Spinal cord (tissue), 10 donors: Measurements from ENCODE around the gene EFEMP2. TPM values are rescaled to one million over a fixed set of nuclear protein-coding genes. Genes with fewer than 3 reads are reported as not detected.

Experiments used
- DNase-seq, 6 donors: peaks; one replicate each; pipeline versions ENCODE4 v3.0.0 to v3.0.0-alpha.2; 2013 to 2015; ENCODE audit warnings: low spot score in 6 of 6, low read depth in 4 of 6
- H3K27ac ChIP-seq: one replicate; pipeline ENCODE4 v1.5.1; 2013; ENCODE audit warnings: low read depth, low read length, control low read depth
- H3K27me3 ChIP-seq: one replicate; pipeline ENCODE4 v1.6.1; 2013; ENCODE audit warnings: low read length; ENCODE audit not compliant: control insufficient read depth, insufficient read depth
- H3K36me3 ChIP-seq: one replicate; pipeline ENCODE4 v1.6.1; 2013; ENCODE audit warnings: low read length; ENCODE audit not compliant: control insufficient read depth, insufficient read depth
- H3K4me1 ChIP-seq: one replicate; pipeline ENCODE4 v1.6.1; 2013; ENCODE audit warnings: low read length; ENCODE audit not compliant: control insufficient read depth, insufficient read depth
- H3K4me3 ChIP-seq: one replicate; pipeline ENCODE4 v1.5.1; 2013; ENCODE audit warnings: low read depth, low read length, control low read depth
- H3K9me3 ChIP-seq: one replicate; pipeline ENCODE4 v1.6.1; 2013; ENCODE audit warnings: low read length; ENCODE audit not compliant: control insufficient read depth, insufficient read depth
- WGBS: methylation state at CpG from one replicate; pipeline ENCODE4 v1.1.5; 2013; ENCODE audit warnings: missing lambda C conversion rate; ENCODE audit not compliant: insufficient coverage; 5-methylcytosine and 5-hydroxymethylcytosine counted together
- polyA plus RNA-seq, 2 donors: library from polyadenylated mRNA; unstranded; fragments of 120-200 nt; gene quantifications; one replicate each; pipeline ENCODE4 v1.2.1, GENCODE V29; 2013; ENCODE audit not compliant: insufficient read length in 2 of 2
- total RNA-seq, 2 donors: library from RNA; depleted of rRNA in 1 of 2; stranded (reverse); fragments of 120-200 nt in 1 of 2; fragments of >200 nt in 1 of 2; gene quantifications; one replicate each; pipeline versions ENCODE4 v1.2.3 to v1.2.4, GENCODE V29; 2013 to 2014
- donor health status: healthy.

The EFEMP2 gene
- total and polyA plus RNA-seq, 4 donors = 21.2 to 94.1 (median 79.1) TPM

GRCh38 chr11:65880027-65880426, 7.4 kb upstream of the EFEMP2 start:
- 77% methylated on average over 6 of the region's 7 CpGs for WGBS
- H3K4me3 ChIP-seq = no peak overlapping the region
- H3K9me3 ChIP-seq = no peaks in the 10 kb centered on the region
- H3K4me1 ChIP-seq = peaks cover 10% of the 10 kb centered on the region
- DNase-seq = no peak
- no peaks in the 10 kb centered on the region for H3K27me3 ChIP-seq
- peaks cover 43% of the 10 kb centered on the region for H3K36me3 ChIP-seq
- no peak overlapping the region for H3K27ac ChIP-seq

GRCh38 chr11:65879617-65880016, 7.0 kb upstream of the EFEMP2 start, which contains the start of gene CTSW:
Gene CTSW (plus strand): TSS chr11:65879837. CDS start chr11:65879855, 18 bp downstream.
- H3K27me3 ChIP-seq = no peaks in the 10 kb centered on the region
- WGBS = 57% methylated on average over 6 of the region's 7 CpGs
- no peak for DNase-seq
- H3K27ac ChIP-seq = no peak within 1 kb of the TSS
- peaks cover 38% of the 10 kb centered on the region for H3K36me3 ChIP-seq
- peaks cover 6% of the 10 kb centered on the region for H3K4me1 ChIP-seq
- H3K9me3 ChIP-seq = no peaks in the 10 kb centered on the region
- H3K4me3 ChIP-seq = no peak within 1 kb of the TSS

GRCh38 chr11:65873318-65874156, 937 bp upstream of the EFEMP2 start:
- under 1% methylated on average over 44 of the region's 54 CpGs for WGBS
- peak; percentile 63 to 96 (median 77) for DNase-seq
- Histone ChIP-seq H3K36me3 (peaks cover 24% of the 10 kb centered on the region), H3K27ac (peak overlapping the region; percentile 89), H3K27me3 (no peaks in the 10 kb centered on the region), H3K4me1 (peaks cover 35% of the 10 kb centered on the region), H3K9me3 (no peaks in the 10 kb centered on the region), H3K4me3 (peak overlapping the region; percentile 51)

GRCh38 chr11:65871811-65872548, 620 bp downstream of the EFEMP2 start:
- peak overlapping the region; percentile 46 for H3K4me3 ChIP-seq
- no peaks in the 10 kb centered on the region for H3K27me3 ChIP-seq
- peak overlapping the region; percentile 58 for H3K27ac ChIP-seq
- H3K9me3 ChIP-seq = no peaks in the 10 kb centered on the region
- DNase-seq = peak in 1 of 6 donors; percentile 41
- peaks cover 38% of the 10 kb centered on the region for H3K36me3 ChIP-seq
- 20% methylated on average over 26 of the region's 26 CpGs for WGBS
- H3K4me1 ChIP-seq = peaks cover 39% of the 10 kb centered on the region

- Histone ChIP-seq H3K36me3 (peaks cover 46% of the 10 kb centered on the region), H3K4me3 (no peak overlapping the region)
Observed at GRCh38 chr11:65870706-65871681, 1.6 kb downstream of the EFEMP2 start.

GRCh38 chr11:65870307-65870658, 2.3 kb downstream of the EFEMP2 start:
- no peak for DNase-seq
- Histone ChIP-seq H3K27ac (no peak overlapping the region), H3K36me3 (peaks cover 53% of the 10 kb centered on the region), H3K27me3 (no peaks in the 10 kb centered on the region), H3K9me3 (no peaks in the 10 kb centered on the region), H3K4me3 (no peak overlapping the region), H3K4me1 (peaks cover 39% of the 10 kb centered on the region)
- WGBS = 92% methylated on average over 9 of the region's 11 CpGs

More at GRCh38 chr11:65870706-65871681, 1.6 kb downstream of the EFEMP2 start:
- no peak for DNase-seq
- Histone ChIP-seq H3K27me3 (no peaks in the 10 kb centered on the region), H3K27ac (no peak overlapping the region), H3K4me1 (peaks cover 39% of the 10 kb centered on the region), H3K9me3 (no peaks in the 10 kb centered on the region)
- WGBS = 78% methylated on average over 20 of the region's 24 CpGs

GRCh38 chr11:65869643-65870306, 2.8 kb downstream of the EFEMP2 start:
- WGBS = 82% methylated on average over 19 of the region's 24 CpGs
- no peak overlapping the region for H3K27ac ChIP-seq

GRCh38 chr11:65868907-65869306, 3.7 kb downstream of the EFEMP2 start:
- H3K27me3 ChIP-seq = no peaks in the 10 kb centered on the region
- H3K27ac ChIP-seq = no peak overlapping the region
- H3K9me3 ChIP-seq = no peaks in the 10 kb centered on the region
- H3K36me3 ChIP-seq = peaks cover 67% of the 10 kb centered on the region
- DNase-seq = no peak
- peaks cover 37% of the 10 kb centered on the region for H3K4me1 ChIP-seq
- WGBS = 100% methylated on average over 2 of the region's 3 CpGs
- H3K4me3 ChIP-seq = no peak overlapping the region

More at GRCh38 chr11:65869643-65870306, 2.8 kb downstream of the EFEMP2 start:
- Histone ChIP-seq H3K36me3 (peaks cover 58% of the 10 kb centered on the region), H3K4me1 (peaks cover 39% of the 10 kb centered on the region), H3K9me3 (no peaks in the 10 kb centered on the region), H3K4me3 (no peak overlapping the region), H3K27me3 (no peaks in the 10 kb centered on the region)
- DNase-seq = no peak
